Kidney epithelial cell (primary cell): ENCODE measurements around the gene FAM209B. TPM values are rescaled to one million over a fixed set of nuclear protein-coding genes. Genes with fewer than 3 reads are reported as not detected.
"Not testable (repeated sequence)": the region's sequence is repeated elsewhere in the genome, so short reads cannot be mapped to it uniquely, and the experiment has no call there.

ENCODE experiments used
- DNase-seq: peaks from one replicate; pipeline ENCODE4 v3.0.0-alpha.2; 2010; ENCODE audit warnings: low read depth
- H3K27me3 ChIP-seq: 2 replicates; pipeline ENCODE4 v1.6.0; 2011; ENCODE audit warnings: low read length; ENCODE audit not compliant: control insufficient read depth, insufficient read depth
- H3K36me3 ChIP-seq: 2 replicates; pipeline ENCODE4 v1.5.1; 2011; ENCODE audit warnings: low read length; ENCODE audit not compliant: control insufficient read depth, insufficient read depth
- H3K4me3 ChIP-seq: 2 replicates; pipeline ENCODE4 v1.5.1; 2011; ENCODE audit warnings: low read depth, mild to moderate bottlenecking, control low read depth, low read length
- CTCF ChIP-seq: IDR thresholded peaks from 2 replicates; pipeline ENCODE4 v1.5.1; 2011; ENCODE audit warnings: mild to moderate bottlenecking, moderate library complexity, low read length, control low read depth, inconsistent platforms; ENCODE audit not compliant: insufficient read depth, poor library complexity, severe bottlenecking
- total RNA-seq: library from RNA; depleted of rRNA; stranded (reverse); fragments of >200 nt; gene quantifications from 2 replicates; pipeline ENCODE4 v1.2.3, GENCODE V29; 2015

The FAM209B gene
- total RNA-seq, 1 donor from 2014 or later: not detected

- H3K4me3 ChIP-seq: no peak overlapping the region
- H3K36me3 ChIP-seq: peaks cover 6% of the 10 kb centered on the region
- DNase-seq: no peak
- H3K27me3 ChIP-seq: no peaks in the 10 kb centered on the region
- no peak for TF ChIP-seq CTCF
These were observed 15.8 kb upstream of the FAM209B start for GRCh38 chr20:56517211-56517610.

DNA sequence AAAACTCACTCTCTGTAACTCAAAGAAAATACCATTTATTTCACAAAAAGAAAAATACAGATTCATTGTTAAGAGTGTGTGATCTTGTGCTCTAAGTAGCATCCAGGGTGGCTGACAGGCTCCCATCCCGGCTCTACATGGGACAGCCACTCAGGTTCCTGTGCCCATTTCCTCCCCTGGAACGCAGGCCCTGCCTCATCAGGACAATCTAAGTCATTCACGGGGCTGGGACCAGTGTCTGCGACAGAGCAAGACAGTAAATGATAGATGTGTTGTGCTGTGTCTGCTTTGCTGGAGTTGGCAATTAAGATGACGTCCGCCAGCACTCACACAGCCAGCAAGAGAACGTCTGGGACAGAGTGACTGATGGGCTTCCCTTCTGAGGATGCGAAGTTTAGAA lies 15.4 kb upstream of the FAM209B start:
- Histone ChIP-seq H3K4me3 (no peak overlapping the region), H3K27me3 (no peaks in the 10 kb centered on the region), H3K36me3 (peaks cover 6% of the 10 kb centered on the region)
- DNase-seq: no peak
- no peak for TF ChIP-seq CTCF

GRCh38 chr20:56518126-56518525 lies 14.9 kb upstream of the FAM209B start:
- Histone ChIP-seq H3K4me3 (no peak overlapping the region), H3K36me3 (peaks cover 6% of the 10 kb centered on the region), H3K27me3 (no peaks in the 10 kb centered on the region)
- TF ChIP-seq CTCF: no peak
- no peak for DNase-seq

DNA sequence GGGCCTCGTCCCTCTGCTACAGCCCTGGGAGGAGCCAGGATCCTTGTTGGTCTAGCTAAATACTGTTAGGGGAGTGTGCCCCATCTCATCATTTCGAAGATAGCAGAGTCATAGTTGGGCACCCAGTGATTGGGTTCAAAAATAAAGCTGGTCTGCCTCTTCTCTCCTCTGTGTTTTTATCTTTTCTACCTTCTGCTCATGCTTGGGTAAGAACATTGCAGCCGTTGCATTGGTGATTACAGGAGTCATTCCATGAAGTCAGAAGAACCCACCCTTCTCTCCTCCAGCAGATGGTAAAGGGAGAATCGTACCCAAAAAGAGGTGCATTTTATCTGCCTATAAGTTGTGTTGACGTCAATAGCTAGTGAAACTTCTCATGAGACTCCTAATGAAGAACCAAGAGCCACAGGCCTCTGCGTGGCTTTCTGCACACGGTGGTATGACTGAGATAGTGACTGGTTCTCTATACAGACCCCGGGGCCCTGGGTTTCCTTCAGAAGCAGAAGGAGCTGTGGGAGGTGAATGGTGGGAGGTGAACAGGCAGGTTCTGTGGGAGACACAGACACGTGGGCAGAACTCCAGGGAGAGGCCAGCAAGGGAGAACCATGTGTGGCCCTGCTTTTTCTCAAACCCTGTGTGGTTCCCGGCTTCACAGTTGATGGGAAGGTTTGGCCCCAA lies 14.2 kb upstream of the FAM209B start:
- Histone ChIP-seq H3K27me3 (no peaks in the 10 kb centered on the region), H3K36me3 (peaks cover 6% of the 10 kb centered on the region), H3K4me3 (no peak overlapping the region)
- DNase-seq: no peak
- TF ChIP-seq CTCF: no peak

- H3K36me3 ChIP-seq: peaks cover 4% of the 10 kb centered on the region
- no peak for DNase-seq
- no peaks in the 10 kb centered on the region for H3K27me3 ChIP-seq
- no peak for TF ChIP-seq CTCF
- H3K4me3 ChIP-seq: no peak overlapping the region
These were observed 13.5 kb upstream of the FAM209B start for GRCh38 chr20:56519551-56519950.

DNA sequence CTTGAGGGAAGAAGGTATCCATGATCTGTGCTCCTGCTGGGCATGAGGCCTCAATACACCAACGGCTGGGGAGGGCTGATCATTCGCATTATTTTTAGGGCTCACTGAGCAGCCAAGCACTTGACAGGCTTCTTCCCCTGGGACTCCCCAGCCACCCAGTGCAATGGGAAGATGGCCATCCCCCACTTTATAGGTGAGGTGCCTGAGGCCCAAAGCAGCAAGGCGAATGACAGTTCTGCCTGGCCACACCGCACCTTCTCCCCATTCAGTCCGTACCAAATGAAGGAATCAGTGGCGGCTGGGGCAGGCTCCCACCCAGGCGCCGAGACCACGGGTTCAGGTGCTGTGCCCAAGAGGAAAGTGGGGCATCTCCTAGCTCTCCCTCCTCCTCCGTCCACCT lies 12.9 kb upstream of the FAM209B start:
- peaks cover 4% of the 10 kb centered on the region for H3K36me3 ChIP-seq
- H3K4me3 ChIP-seq: no peak overlapping the region
- no peak for TF ChIP-seq CTCF
- no peak for DNase-seq
- no peaks in the 10 kb centered on the region for H3K27me3 ChIP-seq

- not testable (repeated sequence) for DNase-seq, H3K27me3 ChIP-seq, H3K36me3 ChIP-seq, H3K4me3 ChIP-seq
These were observed 12.2 kb upstream of the FAM209B start for GRCh38 chr20:56520746-56521354.
